ENCODE data around the gene OR1I1. TPM values are rescaled to one million over a fixed set of nuclear protein-coding genes. Genes with fewer than 3 reads are reported as not detected.

The OR1I1 gene
- total and polyA plus RNA-seq, 2 of the 4 experiments (the other 2 are of a cell fraction) = not detected

DNA sequence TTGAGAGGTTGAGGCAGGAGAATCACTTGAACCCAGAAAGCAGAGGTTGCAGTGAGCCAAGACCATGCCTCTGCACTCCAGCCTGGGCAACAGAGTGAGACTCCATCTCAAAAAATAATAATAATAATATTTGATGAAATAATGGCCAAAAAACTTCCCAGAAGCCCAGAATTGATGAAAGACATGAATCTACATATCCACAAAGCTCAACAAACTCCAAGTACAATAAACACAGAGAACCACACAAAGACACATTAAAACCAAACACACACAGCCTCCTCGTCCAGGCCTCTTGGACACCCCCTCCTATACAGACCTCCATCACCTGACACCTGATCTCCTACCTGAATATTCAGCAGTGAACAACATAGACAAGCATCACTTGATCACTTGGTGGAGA is 22.0 kb downstream of the OR1I1 start:
- peaks cover 11% of the 10 kb centered on the region for H3K9me3 ChIP-seq (ENCODE audit: control insufficient read depth, insufficient read depth, low read length)
- no peak overlapping the region for H3K14ac ChIP-seq (replicated peaks; ENCODE audit: low read depth, low read length)
- intact Hi-C loops (cut with micrococcal nuclease) = loop anchor here (10.0 kb wide), 1 partner anchor 271 kb away; the partner anchor contains the start of gene AKAP8
- ChIA-PET CTCF (no interaction called here), POLR2A (ENCODE audit: unreplicated experiment) (no interaction called here)
- no peak overlapping the region for H4K5ac ChIP-seq (ENCODE audit: low read depth, low read length)
- no TSS peak for BruUV-seq (replicated peaks)
- H3K27ac ChIP-seq (ENCODE audit: insufficient read depth, low read length) = no peak overlapping the region
- peaks cover 3% of the 10 kb centered on the region for H3K27me3 ChIP-seq (ENCODE audit: control insufficient read depth, insufficient read depth, low read length)
- dilution Hi-C loops (cut with HindIII; ENCODE audit: low sequenced_read_pairs, unreplicated experiment) = no loop called here
- no peak for ATAC-seq (ENCODE audit: low read depth)
- in situ Hi-C loops (cut with MboI; ENCODE audit: low sequenced_read_pairs) = loop anchor here (25.0 kb wide), 1 partner anchor 1083 kb away; the partner anchor contains the start of genes AP1M1 and FAM32A
- no peak overlapping the region for H3K4me3 ChIP-seq (ENCODE audit: insufficient read depth, low read depth, low read length)
- H3K18ac ChIP-seq (ENCODE audit: low read depth, low read length) = no peak overlapping the region
- DNase-seq = no peak
- no peak overlapping the region for H2AFZ ChIP-seq (replicated peaks; ENCODE audit: low read length, poor library complexity)
- no peak overlapping the region for H2BK20ac ChIP-seq (ENCODE audit: low read depth, low read length)
- no peak overlapping the region for H4K8ac ChIP-seq (ENCODE audit: low read depth in 2 of 2, low read length in 2 of 2)
- no peaks in the 10 kb centered on the region for H3K9me1 ChIP-seq (ENCODE audit: insufficient read depth, low read length)
- no peak overlapping the region for H3K56ac ChIP-seq (ENCODE audit: extremely low read depth, insufficient read depth, low read length)
- no peak overlapping the region for H3K23ac ChIP-seq (ENCODE audit: low read depth, low read length)
- H3K4ac ChIP-seq (ENCODE audit: low read depth, low read length) = no peak overlapping the region
- H3K4me2 ChIP-seq (ENCODE audit: low read depth, low read length) = no peak overlapping the region
- no CpG with 5 or more reads among the region's 1 CpG for WGBS, 2 experiments (ENCODE audit: extremely low coverage in 2 of 2, insufficient read length in 1 of 2)
- no peak overlapping the region for H2BK120ac ChIP-seq (ENCODE audit: low read depth, low read length)
- H3K9ac ChIP-seq (ENCODE audit: low read depth, low read length) = no peak overlapping the region
- H4K20me1 ChIP-seq (ENCODE audit: insufficient read depth, low read length) = peaks cover 8% of the 10 kb centered on the region
- no peak overlapping the region for H2BK15ac ChIP-seq (ENCODE audit: low read depth, low read length)
- no peak for TF ChIP-seq BHLHE40 (IDR thresholded peaks at IDR 0.05; ENCODE audit: low read depth, low read length)
- TF ChIP-seq, protein P1, sequence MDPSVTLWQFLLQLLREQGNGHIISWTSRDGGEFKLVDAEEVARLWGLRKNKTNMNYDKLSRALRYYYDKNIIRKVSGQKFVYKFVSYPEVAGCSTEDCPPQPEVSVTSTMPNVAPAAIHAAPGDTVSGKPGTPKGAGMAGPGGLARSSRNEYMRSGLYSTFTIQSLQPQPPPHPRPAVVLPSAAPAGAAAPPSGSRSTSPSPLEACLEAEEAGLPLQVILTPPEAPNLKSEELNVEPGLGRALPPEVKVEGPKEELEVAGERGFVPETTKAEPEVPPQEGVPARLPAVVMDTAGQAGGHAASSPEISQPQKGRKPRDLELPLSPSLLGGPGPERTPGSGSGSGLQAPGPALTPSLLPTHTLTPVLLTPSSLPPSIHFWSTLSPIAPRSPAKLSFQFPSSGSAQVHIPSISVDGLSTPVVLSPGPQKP (IDR thresholded peaks at IDR 0.05; ENCODE audit: borderline replicate concordance, low read depth, low read length) = no peak
- no peak for TF ChIP-seq POLR2A (IDR thresholded peaks at IDR 0.05; ENCODE audit: low read depth, low read length)
- TF ChIP-seq, protein P2, sequence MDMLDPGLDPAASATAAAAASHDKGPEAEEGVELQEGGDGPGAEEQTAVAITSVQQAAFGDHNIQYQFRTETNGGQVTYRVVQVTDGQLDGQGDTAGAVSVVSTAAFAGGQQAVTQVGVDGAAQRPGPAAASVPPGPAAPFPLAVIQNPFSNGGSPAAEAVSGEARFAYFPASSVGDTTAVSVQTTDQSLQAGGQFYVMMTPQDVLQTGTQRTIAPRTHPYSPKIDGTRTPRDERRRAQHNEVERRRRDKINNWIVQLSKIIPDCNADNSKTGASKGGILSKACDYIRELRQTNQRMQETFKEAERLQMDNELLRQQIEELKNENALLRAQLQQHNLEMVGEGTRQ (IDR thresholded peaks at IDR 0.05; ENCODE audit: low read depth, low read length) = no peak
- no peak for TF ChIP-seq RCOR1 (IDR thresholded peaks at IDR 0.05; ENCODE audit: insufficient replicate concordance, low read length)
- peaks cover 6% of the 10 kb centered on the region for H3K4me1 ChIP-seq (ENCODE audit: control insufficient read depth, insufficient read depth, low read length)
- no peak overlapping the region for H4K91ac ChIP-seq (ENCODE audit: insufficient read depth, low read depth, low read length)
- peaks cover 0 to 18% of the 10 kb centered on the region in 2 experiments; a peak in 2 of 4 replicates for H3K79me1 ChIP-seq (ENCODE audit: low read depth in 1 of 2, low read length in 2 of 2)
- H2AK9ac ChIP-seq (replicated peaks; ENCODE audit: low read depth, low read length, poor library complexity) = no peak overlapping the region
- H2BK5ac ChIP-seq (ENCODE audit: low read depth, low read length, poor library complexity, severe bottlenecking) = no peak overlapping the region
- H2AK5ac ChIP-seq (ENCODE audit: low read depth, low read length) = no peak overlapping the region
- peaks cover 4% of the 10 kb centered on the region; the same call in 1 of the 2 replicates for H3K36me3 ChIP-seq (ENCODE audit: control insufficient read depth, insufficient read depth, low read length)

All from IMR-90 (cell line).